Activated CD8-positive, alpha-beta memory T cell treated with anti-CD3 and anti-CD28 coated beads for 4 hours (primary cell): ENCODE measurements around the gene SEC14L1.
"Not testable (repeated sequence)": the region's sequence is repeated elsewhere in the genome, so short reads cannot be mapped to it uniquely, and the experiment has no call there.

Experiments
- DNase-seq, 2 donors: peaks; one replicate each; pipeline ENCODE4 v3.0.0-alpha.2; 2020; ENCODE audit warnings: low read depth in 2 of 2

Gene SEC14L1

DNA sequence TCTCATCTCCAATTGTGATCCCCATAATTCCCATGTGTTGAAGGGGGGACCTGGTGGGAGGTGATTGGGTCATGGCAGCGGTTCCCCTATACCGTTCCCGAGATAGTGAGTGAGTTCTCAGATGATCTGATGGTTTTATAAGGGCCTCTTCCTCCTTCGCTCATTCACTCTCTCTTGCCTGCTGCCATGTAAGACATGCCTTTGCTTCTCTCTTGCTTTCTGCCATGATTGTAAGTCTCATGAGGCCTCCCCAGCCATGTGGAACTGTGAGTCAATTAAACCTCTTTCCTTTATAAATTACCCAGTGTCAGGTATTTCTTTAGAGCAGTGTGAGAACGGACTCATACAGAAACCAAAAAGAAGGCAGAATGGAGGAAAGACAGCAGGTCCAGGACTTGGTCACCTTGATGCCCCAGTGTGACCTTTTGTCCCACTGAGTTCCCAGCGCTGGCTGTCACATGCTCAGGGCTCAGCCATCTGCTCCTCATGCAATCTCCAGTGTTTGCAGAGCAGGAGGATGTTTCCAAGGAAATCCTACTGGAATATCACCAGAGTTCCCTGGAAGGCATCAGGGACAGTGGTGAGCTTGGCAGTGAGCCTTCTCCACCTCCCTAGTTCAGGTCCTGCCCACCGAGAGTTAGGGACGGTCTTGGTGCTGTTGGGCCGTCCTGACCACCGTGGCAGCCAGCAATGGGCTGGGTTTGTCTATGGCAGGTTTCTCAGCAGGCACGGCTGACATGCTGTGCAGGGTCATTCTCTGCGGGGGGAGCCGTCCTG, 96.7 kb downstream of the SEC14L1 start:
- no peak for DNase-seq

DNA sequence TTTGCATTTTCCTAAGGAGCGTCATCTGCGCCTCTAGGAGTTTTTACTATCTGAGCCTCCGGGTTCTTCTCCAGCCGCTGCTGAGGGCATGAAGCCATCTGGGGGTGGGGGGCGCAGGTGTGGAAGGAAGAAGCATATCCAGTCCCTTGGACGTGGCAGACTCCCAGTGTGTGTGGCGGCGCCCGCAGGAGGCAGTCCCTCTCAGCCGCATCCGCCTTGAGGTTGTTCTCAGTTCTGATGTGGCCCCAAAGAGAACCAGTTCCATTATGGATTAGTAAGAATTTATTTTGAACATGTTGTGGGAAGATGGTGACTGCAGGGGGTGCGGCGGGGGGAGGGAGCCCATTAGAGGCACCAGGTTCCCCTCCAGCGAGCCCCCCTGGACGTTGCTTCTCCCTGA, 100.2 kb downstream of the SEC14L1 start:
- no peak for DNase-seq

- no peak for DNase-seq
Measured at GRCh38 chr17:77242118-77242851, 101.5 kb downstream of the SEC14L1 start.

- no peak for DNase-seq
Measured at GRCh38 chr17:77245162-77245926, 104.6 kb downstream of the SEC14L1 start.

- no peak for DNase-seq
Measured at GRCh38 chr17:77246110-77247047, 105.6 kb downstream of the SEC14L1 start.

DNA sequence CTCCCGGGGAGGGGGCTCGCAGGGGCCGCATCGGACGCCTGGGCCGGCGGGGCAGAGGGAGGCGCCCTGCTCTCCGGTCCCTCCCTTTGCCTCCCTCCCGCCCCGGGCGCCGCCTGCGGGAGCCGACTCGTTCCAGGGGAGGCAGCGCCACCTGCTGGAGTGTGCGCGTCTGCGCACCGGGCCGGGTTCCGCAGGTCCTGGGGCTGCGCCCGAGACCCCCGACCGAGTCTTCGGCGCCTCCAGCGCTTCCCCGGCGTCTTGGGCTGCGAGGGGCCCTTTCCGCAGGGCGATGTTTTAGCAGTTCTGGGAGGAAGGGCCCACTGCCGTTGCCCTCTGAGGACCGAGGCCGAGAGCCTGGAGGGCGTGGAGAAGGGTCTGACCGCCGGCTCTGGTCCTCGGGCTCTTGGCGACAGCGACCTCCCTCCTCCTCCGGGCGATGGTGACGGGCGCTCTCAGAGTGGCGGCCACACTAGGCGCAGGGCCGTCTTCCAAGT, 106.3 kb downstream of the SEC14L1 start:
- peak; percentile 67 to 75 for DNase-seq

DNA sequence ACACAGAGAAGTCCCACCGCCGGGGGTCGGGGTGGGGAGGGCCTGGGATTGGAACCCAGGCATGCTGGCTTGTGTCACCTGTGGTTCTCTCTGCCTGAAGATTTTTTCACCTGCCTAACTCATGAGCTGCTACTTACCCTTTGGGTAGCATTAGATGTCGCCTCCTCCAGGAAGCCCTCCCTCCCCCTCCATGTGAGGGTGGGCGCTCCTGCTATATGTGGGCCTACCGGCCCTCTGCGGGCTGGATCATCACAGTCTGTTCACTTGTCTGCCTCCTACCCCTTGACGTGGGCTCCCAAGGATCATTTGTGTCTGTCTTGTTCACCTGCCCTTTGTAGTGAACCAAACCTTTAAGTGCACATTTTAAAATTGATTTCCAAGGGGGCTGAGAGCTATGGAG, 106.8 kb downstream of the SEC14L1 start:
- no peak for DNase-seq

GRCh38 chr17:77248216-77249114, 107.7 kb downstream of the SEC14L1 start:
- DNase-seq, result no peak

- DNase-seq, result no peak
Measured at GRCh38 chr17:77251622-77252183, 110.9 kb downstream of the SEC14L1 start.

GRCh38 chr17:77252306-77252705, 111.5 kb downstream of the SEC14L1 start:
- DNase-seq, result not testable (repeated sequence)

DNA sequence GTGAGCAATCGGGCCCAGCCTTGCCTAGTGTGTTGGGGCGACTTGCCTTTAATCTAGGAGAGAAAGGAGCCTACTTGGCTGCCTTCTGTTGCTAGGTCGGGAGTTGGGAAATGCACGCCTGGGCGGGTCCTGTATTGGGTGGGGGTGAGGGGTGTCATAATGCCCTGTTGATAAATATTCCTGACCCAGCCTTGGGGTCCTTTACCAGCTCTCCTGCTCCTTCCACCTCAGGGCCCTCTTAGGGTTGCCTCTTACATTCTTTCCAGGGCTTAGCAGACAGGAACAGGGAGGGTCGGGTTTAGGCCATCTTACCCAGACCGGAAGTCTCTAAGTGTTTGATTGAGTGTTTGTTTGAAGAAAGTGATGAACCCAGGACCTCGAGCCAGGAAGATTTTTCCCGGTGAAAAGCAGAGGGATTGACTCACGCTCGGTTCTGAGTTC, 112.9 kb downstream of the SEC14L1 start:
- no peak for DNase-seq

- no peak for DNase-seq
Measured at GRCh38 chr17:77254951-77255825, 114.4 kb downstream of the SEC14L1 start.

DNA sequence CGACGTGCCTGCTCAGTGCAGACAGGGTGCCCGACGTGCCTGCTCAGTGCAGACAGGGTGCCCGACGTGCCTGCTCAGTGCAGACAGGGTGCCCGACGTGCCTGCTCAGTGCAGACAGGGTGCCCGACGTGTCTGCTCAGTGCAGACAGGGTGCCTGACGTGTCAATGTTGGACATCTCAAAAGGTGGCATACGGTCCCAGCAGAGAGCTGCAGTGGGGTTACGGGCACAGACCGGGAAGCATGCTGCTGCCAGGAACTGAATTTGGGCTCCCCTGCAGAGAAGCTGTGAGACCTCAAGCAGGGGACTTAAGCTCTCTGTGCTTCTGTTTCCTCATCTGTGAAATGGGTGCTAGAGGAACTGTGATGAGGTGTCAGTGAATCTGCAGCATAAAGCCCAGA, 115.2 kb downstream of the SEC14L1 start:
- not testable (repeated sequence) for DNase-seq

GRCh38 chr17:77256710-77257109, 115.9 kb downstream of the SEC14L1 start:
- DNase-seq, result no peak

DNA sequence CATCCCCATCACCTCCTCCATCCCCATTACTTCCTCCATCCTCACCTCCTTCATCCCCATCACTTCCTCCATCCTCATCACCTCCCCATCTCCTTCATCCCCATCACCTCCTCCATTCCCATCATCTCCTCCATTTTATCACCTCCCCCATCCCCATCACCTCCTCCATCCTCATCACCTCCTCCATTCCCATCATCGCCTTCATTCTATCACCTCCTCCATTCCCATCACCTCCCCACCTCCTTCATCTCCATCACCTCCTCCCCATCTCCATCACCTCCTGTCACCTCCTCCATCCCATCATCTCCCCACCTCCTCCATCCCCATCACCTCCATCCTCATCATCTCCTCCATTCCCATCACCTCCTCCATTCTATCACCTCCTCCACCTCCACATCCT, 116.4 kb downstream of the SEC14L1 start:
- DNase-seq, result no peak

DNA sequence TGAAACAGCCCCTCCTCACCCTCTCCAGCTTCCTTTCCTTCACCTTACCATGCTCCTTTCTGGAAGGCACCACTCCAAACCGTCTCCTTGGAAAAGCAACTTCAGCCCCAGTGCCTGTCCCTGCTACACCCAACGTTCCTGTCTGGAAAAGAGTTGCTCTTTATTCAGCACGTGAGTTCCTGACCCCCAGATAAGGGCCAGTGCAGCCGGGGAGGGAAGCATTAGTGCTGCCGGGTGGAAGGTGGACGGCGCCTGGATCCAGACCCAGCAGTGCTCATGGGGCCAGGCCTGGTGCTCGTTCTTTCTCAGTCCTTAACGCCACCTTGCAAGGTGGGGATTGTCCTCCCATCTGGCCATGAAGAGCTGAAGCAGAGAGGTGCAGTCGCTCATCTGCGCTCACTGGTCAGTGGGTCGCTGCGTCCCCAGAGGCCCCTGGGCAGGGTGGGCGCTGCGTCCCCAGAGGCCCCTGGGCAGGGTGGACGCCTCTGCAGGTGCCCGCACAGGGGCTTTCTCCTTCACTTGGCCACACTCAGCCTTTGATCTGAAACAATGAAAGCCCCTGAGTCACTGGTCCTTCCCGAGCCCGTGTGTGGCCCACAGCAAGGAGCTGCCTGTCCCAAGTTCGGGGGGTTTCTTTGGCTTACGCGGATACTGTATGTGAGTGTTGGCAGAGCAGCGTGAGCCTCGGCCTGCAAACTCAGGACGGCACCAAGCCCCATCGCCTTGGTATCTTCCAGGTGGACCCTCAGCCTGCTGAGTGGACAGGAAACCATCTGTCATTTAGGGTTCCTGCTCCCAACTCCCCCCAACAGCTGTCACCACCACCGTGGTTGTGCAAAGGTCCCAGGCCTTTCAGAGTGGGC, 117.1 kb downstream of the SEC14L1 start:
- DNase-seq, result no peak

- no peak for DNase-seq
Measured at GRCh38 chr17:77258638-77259037, 117.9 kb downstream of the SEC14L1 start.
